SK-N-SH treated with all-trans-retinoic acid at 6 μM for 48 hours (cell line): Measurements from ENCODE around the gene SOD1.

Source experiments
- ATAC-seq: fragments of 200-7000 bp; cut with Tn5 transposase; 3 replicates; pipeline ENCODE4 v1.9.1; 2020; ENCODE audit warnings: mild to moderate bottlenecking, moderate library complexity
- ARNTL ChIP-seq: fragments of 450-650 bp; formaldehyde crosslinking; IDR thresholded peaks from 2 replicates; pipeline ENCODE4 v1.5.0; 2020; ENCODE audit warnings: low read depth, mild to moderate bottlenecking, moderate library complexity, borderline replicate concordance
- BACH2 ChIP-seq: fragments of 250-450 bp; sonication (Bioruptor Pico); IDR thresholded peaks from 2 replicates; pipeline ENCODE4 v1.9.0; 2021; ENCODE audit warnings: mild to moderate bottlenecking, borderline replicate concordance
- CSDC2 ChIP-seq: fragments of 250-450 bp; sonication (Bioruptor Pico); IDR thresholded peaks from 2 replicates; pipeline ENCODE4 v1.5.0; 2020; ENCODE audit warnings: mild to moderate bottlenecking, moderate library complexity
- ESRRG ChIP-seq: fragments of 250-450 bp; sonication (Bioruptor Pico); IDR thresholded peaks from 2 replicates; pipeline ENCODE4 v1.6.1; 2021; ENCODE audit warnings: mild to moderate bottlenecking
- GLIS3 ChIP-seq: fragments of 250-450 bp; sonication (Bioruptor Pico); IDR thresholded peaks from 2 replicates; pipeline ENCODE4 v1.5.0; 2020; ENCODE audit warnings: mild to moderate bottlenecking, moderate library complexity
- ISL1 ChIP-seq: fragments of 250-450 bp; sonication (Bioruptor Pico); IDR thresholded peaks from 2 replicates; pipeline ENCODE4 v2.1.2; 2022; ENCODE audit warnings: mild to moderate bottlenecking, moderate library complexity
- OSR1 ChIP-seq: fragments of 250-450 bp; sonication (Bioruptor Pico); IDR thresholded peaks from 2 replicates; pipeline ENCODE4 v1.8.0; 2022; ENCODE audit warnings: moderate library complexity, mild to moderate bottlenecking, inconsistent platforms
- PATZ1 ChIP-seq: fragments of 250-450 bp; sonication (Bioruptor Pico); IDR thresholded peaks from 2 replicates; pipeline ENCODE4 v1.8.0; 2020; ENCODE audit warnings: mild to moderate bottlenecking, moderate library complexity, borderline replicate concordance
- POU6F1 ChIP-seq: fragments of 250-450 bp; sonication (Bioruptor Pico); IDR thresholded peaks from 2 replicates; pipeline ENCODE4 v1.8.0; 2021; ENCODE audit warnings: low read depth, mild to moderate bottlenecking, moderate library complexity, borderline replicate concordance
- PPARA ChIP-seq: fragments of 250-450 bp; sonication (Bioruptor Pico); IDR thresholded peaks from 2 replicates; pipeline ENCODE4 v1.5.0; 2020; ENCODE audit warnings: mild to moderate bottlenecking, borderline replicate concordance
- RARB ChIP-seq: fragments of 250-450 bp; sonication (Bioruptor Pico); IDR thresholded peaks from 2 replicates; pipeline ENCODE4 v1.8.0; 2021; ENCODE audit warnings: mild to moderate bottlenecking, moderate library complexity
- SNAI2 ChIP-seq: fragments of 250-450 bp; sonication (Bioruptor Pico); IDR thresholded peaks from 2 replicates; pipeline ENCODE4 v1.5.0; 2020; ENCODE audit warnings: mild to moderate bottlenecking, moderate library complexity
- TCF4 ChIP-seq: fragments of 250-450 bp; sonication (Bioruptor Pico); IDR thresholded peaks from 2 replicates; pipeline ENCODE4 v1.8.0; 2021; ENCODE audit warnings: mild to moderate bottlenecking, moderate library complexity, borderline replicate concordance
- TOX ChIP-seq: fragments of 250-450 bp; sonication (Bioruptor Pico); IDR thresholded peaks from 2 replicates; pipeline ENCODE4 v1.8.0; 2021; ENCODE audit warnings: mild to moderate bottlenecking, moderate library complexity, borderline replicate concordance
- TSHZ2 ChIP-seq: fragments of 250-450 bp; sonication (Bioruptor Pico); IDR thresholded peaks from 2 replicates; pipeline ENCODE4 v1.5.0; 2020; ENCODE audit warnings: mild to moderate bottlenecking, moderate library complexity
- ZC3H10 ChIP-seq: fragments of 250-450 bp; sonication (Bioruptor Pico); IDR thresholded peaks from 2 replicates; pipeline ENCODE4 v1.5.1; 2021; ENCODE audit warnings: mild to moderate bottlenecking, moderate library complexity
- ZFP30 ChIP-seq: fragments of 450-650 bp; formaldehyde crosslinking; IDR thresholded peaks from 2 replicates; pipeline ENCODE4 v1.5.0; 2022; ENCODE audit warnings: mild to moderate bottlenecking, moderate library complexity
- ZNF70 ChIP-seq: fragments of 450-650 bp; formaldehyde crosslinking; IDR thresholded peaks from 2 replicates; pipeline ENCODE4 v1.5.0; 2020; ENCODE audit warnings: mild to moderate bottlenecking, moderate library complexity
- ZNF8 ChIP-seq: fragments of 450-650 bp; formaldehyde crosslinking; IDR thresholded peaks from 2 replicates; pipeline ENCODE4 v1.5.0; 2020; ENCODE audit warnings: mild to moderate bottlenecking, moderate library complexity
- TF ChIP-seq, protein P1 (sequence below): fragments of 250-450 bp; sonication (Bioruptor Pico); IDR thresholded peaks from 2 replicates; pipeline ENCODE4 v1.5.1; 2020; ENCODE audit warnings: low read depth, mild to moderate bottlenecking, moderate library complexity
- TF ChIP-seq, protein P2 (sequence below): fragments of 250-450 bp; sonication (Bioruptor Pico); IDR thresholded peaks from 2 replicates; pipeline ENCODE4 v1.5.1; 2021; ENCODE audit warnings: mild to moderate bottlenecking, moderate library complexity

The SOD1 gene

DNA sequence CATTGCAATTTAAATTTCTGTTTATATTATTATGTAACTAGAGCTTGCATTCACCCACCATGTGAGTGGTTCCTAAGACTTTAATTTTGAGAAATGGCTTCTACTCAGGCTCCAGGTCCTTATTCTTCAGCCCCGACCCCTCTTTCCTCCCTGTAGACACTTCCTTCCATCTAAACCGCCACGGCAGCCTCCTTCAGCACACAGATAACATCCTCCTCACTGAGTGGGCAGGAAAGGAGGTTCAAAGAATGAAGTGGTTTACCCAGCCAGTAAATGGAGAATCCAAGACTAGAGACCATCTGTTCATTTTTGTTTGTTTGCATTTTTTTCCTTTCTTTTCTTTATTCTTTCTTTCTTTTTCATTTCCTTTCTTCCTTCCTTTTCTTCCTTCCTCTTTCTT is 37.1 kb upstream of the SOD1 start:
- ATAC-seq, result no peak
- no peak for TF ChIP-seq GLIS3
- TF ChIP-seq CSDC2 (CRISPR knock-in tag), result no peak
- TF ChIP-seq, protein P1, sequence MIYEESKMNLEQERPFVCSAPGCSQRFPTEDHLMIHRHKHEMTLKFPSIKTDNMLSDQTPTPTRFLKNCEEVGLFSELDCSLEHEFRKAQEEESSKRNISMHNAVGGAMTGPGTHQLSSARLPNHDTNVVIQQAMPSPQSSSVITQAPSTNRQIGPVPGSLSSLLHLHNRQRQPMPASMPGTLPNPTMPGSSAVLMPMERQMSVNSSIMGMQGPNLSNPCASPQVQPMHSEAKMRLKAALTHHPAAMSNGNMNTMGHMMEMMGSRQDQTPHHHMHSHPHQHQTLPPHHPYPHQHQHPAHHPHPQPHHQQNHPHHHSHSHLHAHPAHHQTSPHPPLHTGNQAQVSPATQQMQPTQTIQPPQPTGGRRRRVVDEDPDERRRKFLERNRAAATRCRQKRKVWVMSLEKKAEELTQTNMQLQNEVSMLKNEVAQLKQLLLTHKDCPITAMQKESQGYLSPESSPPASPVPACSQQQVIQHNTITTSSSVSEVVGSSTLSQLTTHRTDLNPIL (CRISPR knock-in tag), result no peak
- no peak for TF ChIP-seq PPARA
- no peak for TF ChIP-seq ZFP30 (CRISPR knock-in tag)
- TF ChIP-seq ZC3H10 (CRISPR knock-in tag), result no peak
- no peak for TF ChIP-seq POU6F1 (CRISPR knock-in tag)
- no peak for TF ChIP-seq OSR1 (CRISPR knock-in tag)
- no peak for TF ChIP-seq ZNF8 (CRISPR knock-in tag)
- TF ChIP-seq ESRRG, result no peak
- TF ChIP-seq TSHZ2 (CRISPR knock-in tag), result no peak
- no peak for TF ChIP-seq SNAI2 (CRISPR knock-in tag)
- TF ChIP-seq TCF4 (CRISPR knock-in tag), result no peak
- TF ChIP-seq BACH2 (CRISPR knock-in tag), result no peak
- no peak for TF ChIP-seq ISL1 (CRISPR knock-in tag)
- no peak for TF ChIP-seq TOX (CRISPR knock-in tag)

- TF ChIP-seq TCF4 (CRISPR knock-in tag), result no peak
- TF ChIP-seq CSDC2 (CRISPR knock-in tag), result no peak
- no peak for TF ChIP-seq ISL1 (CRISPR knock-in tag)
- TF ChIP-seq ZNF8 (CRISPR knock-in tag), result no peak
- TF ChIP-seq PATZ1 (CRISPR knock-in tag), result no peak
- TF ChIP-seq ZC3H10 (CRISPR knock-in tag), result no peak
- no peak for TF ChIP-seq SNAI2 (CRISPR knock-in tag)
- no peak for TF ChIP-seq ZNF70
- TF ChIP-seq RARB, result no peak
- no peak for TF ChIP-seq PPARA
- no peak for TF ChIP-seq ARNTL (CRISPR knock-in tag)
- no peak for TF ChIP-seq TSHZ2 (CRISPR knock-in tag)
- no peak for TF ChIP-seq ESRRG
- no peak for TF ChIP-seq OSR1 (CRISPR knock-in tag)
- TF ChIP-seq, protein P2, sequence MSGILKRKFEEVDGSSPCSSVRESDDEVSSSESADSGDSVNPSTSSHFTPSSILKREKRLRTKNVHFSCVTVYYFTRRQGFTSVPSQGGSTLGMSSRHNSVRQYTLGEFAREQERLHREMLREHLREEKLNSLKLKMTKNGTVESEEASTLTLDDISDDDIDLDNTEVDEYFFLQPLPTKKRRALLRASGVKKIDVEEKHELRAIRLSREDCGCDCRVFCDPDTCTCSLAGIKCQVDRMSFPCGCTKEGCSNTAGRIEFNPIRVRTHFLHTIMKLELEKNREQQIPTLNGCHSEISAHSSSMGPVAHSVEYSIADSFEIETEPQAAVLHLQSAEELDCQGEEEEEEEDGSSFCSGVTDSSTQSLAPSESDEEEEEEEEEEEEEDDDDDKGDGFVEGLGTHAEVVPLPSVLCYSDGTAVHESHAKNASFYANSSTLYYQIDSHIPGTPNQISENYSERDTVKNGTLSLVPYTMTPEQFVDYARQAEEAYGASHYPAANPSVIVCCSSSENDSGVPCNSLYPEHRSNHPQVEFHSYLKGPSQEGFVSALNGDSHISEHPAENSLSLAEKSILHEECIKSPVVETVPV (CRISPR knock-in tag), result no peak
- peak; percentile 70 for ATAC-seq
These were observed 35.8 kb upstream of the SOD1 start for GRCh38 chr21:31623664-31624063.
